GM23248 (cell line): ENCODE results near the gene GPM6B. TPM values are rescaled to one million over a fixed set of nuclear protein-coding genes. Genes with fewer than 3 reads are reported as not detected.

Experiments
- DNase-seq: peaks from one replicate; pipeline ENCODE4 v3.0.0-alpha.2; 2015
- H2AFZ ChIP-seq: fragments of 200-600 bp; sonication (generic); 2 replicates; pipeline ENCODE4 v1.6.1; 2016; ENCODE audit warnings: antibody characterized with exemption
- H3F3A ChIP-seq: fragments of 200-600 bp; sonication (generic); 2 replicates; pipeline ENCODE4 v1.6.1; 2016; ENCODE audit warnings: mild to moderate bottlenecking, antibody characterized with exemption, mixed run types; ENCODE audit not compliant: insufficient read depth
- H3K27ac ChIP-seq: fragments of 200-600 bp; sonication (generic); 2 replicates; pipeline ENCODE4 v1.5.1; 2016; ENCODE audit warnings: mild to moderate bottlenecking
- H3K27me3 ChIP-seq: fragments of 200-600 bp; sonication (generic); replicated peaks from 2 replicates; pipeline ENCODE4 v1.6.1; 2016; ENCODE audit warnings: mild to moderate bottlenecking; ENCODE audit not compliant: insufficient read depth
- H3K36me3 ChIP-seq: fragments of 200-600 bp; sonication (generic); 2 replicates; pipeline ENCODE4 v1.6.1; 2016; ENCODE audit warnings: low read depth, mild to moderate bottlenecking
- H3K4me1 ChIP-seq: fragments of 200-600 bp; sonication (generic); 2 replicates; pipeline ENCODE4 v1.6.1; 2016; ENCODE audit warnings: mild to moderate bottlenecking; ENCODE audit not compliant: insufficient read depth
- H3K4me2 ChIP-seq: fragments of 200-600 bp; sonication (generic); one replicate; pipeline ENCODE4 v1.6.1; 2016; ENCODE audit warnings: mild to moderate bottlenecking; ENCODE audit not compliant: unreplicated experiment
- H3K4me3 ChIP-seq: fragments of 200-600 bp; sonication (generic); 2 replicates; pipeline ENCODE4 v1.5.1; 2016; ENCODE audit warnings: mild to moderate bottlenecking
- H3K79me2 ChIP-seq: fragments of 200-600 bp; sonication (generic); 2 replicates; pipeline ENCODE4 v1.6.1; 2016; ENCODE audit warnings: mild to moderate bottlenecking; ENCODE audit not compliant: insufficient read depth
- H3K9ac ChIP-seq: fragments of 200-600 bp; sonication (generic); 2 replicates; pipeline ENCODE4 v1.6.1; 2016; ENCODE audit warnings: mild to moderate bottlenecking
- H3K9me2 ChIP-seq: fragments of 200-600 bp; sonication (generic); 2 replicates; pipeline ENCODE4 v1.6.1; 2016; ENCODE audit warnings: mixed run types, mild to moderate bottlenecking, moderate library complexity; ENCODE audit not compliant: insufficient read depth
- H3K9me3 ChIP-seq: fragments of 200-600 bp; sonication (generic); one replicate; pipeline ENCODE4 v1.6.1; 2017; ENCODE audit warnings: low read depth
- H4K20me1 ChIP-seq: fragments of 200-600 bp; sonication (generic); 2 replicates; pipeline ENCODE4 v1.6.0; 2016; ENCODE audit not compliant: insufficient read depth
- EZH2 ChIP-seq: fragments of 200-600 bp; sonication (generic); IDR thresholded peaks from 2 replicates; pipeline ENCODE4 v1.6.1; 2018; ENCODE audit warnings: antibody characterized with exemption, mild to moderate bottlenecking; ENCODE audit not compliant: insufficient read depth, poor library complexity, severe bottlenecking
- EZH2phosphoT487 ChIP-seq: fragments of 200-600 bp; sonication (generic); IDR thresholded peaks from 2 replicates; pipeline ENCODE4 v1.6.1; 2018; ENCODE audit warnings: antibody characterized with exemption, moderate library complexity, mild to moderate bottlenecking, low read depth; ENCODE audit not compliant: insufficient read depth
- WGBS, 2 experiments: methylation state at CpG; one replicate each; pipeline ENCODE4 v1.1.6; 2015 to 2017; ENCODE audit warnings: low lambda C conversion rate in 2 of 2, low coverage in 1 of 2; ENCODE audit errors: missing lambda C conversion rate in 2 of 2; 5-methylcytosine and 5-hydroxymethylcytosine counted together
- in situ Hi-C: fragments of 300-500 bp; cut with MboI; formaldehyde crosslinking; loops from 2 replicates; pipeline ENCODE4 v1.15.0; 2020
- polyA plus RNA-seq: library from polyadenylated mRNA; unstranded; fragments of >200 nt; fragmentation: Nextera tagmentation; extraction: Ambion mirVana; gene quantifications from 2 replicates; pipeline ENCODE4 v1.2.1, GENCODE V29; 2016
- total RNA-seq: library from RNA; depleted of rRNA; stranded (reverse); fragments of >200 nt; shearing (Covaris generic); gene quantifications from 2 replicates; pipeline ENCODE4 v1.2.3, GENCODE V29; 2014

GPM6B gene
- total and polyA plus RNA-seq, 2 experiments from 2014 or later: 0.40 to 0.65 TPM

GRCh38 chrX:13845721-13846378, 29.0 kb upstream of the GPM6B start:
- Histone ChIP-seq H3K4me3 (no peak overlapping the region), H3K9me2 (no peaks in the 10 kb centered on the region), H2AFZ (no peak overlapping the region), H3K9me3 (no peaks in the 10 kb centered on the region), H3K9ac (no peak overlapping the region), H3K36me3 (no peaks in the 10 kb centered on the region), H3K4me2 (no peak overlapping the region), H3F3A (no peaks in the 10 kb centered on the region), H3K27ac (no peak overlapping the region), H3K79me2 (no peaks in the 10 kb centered on the region), H3K4me1 (no peaks in the 10 kb centered on the region), H3K27me3 (no peaks in the 10 kb centered on the region), H4K20me1 (no peaks in the 10 kb centered on the region)
- in situ Hi-C loops: no loop called here
- 64 to 65% methylated on average over 8 of the region's 8 CpGs for WGBS, 2 experiments
- DNase-seq: peak; percentile 14
- no peak for TF ChIP-seq EZH2phosphoT487
- TF ChIP-seq EZH2: no peak

DNA sequence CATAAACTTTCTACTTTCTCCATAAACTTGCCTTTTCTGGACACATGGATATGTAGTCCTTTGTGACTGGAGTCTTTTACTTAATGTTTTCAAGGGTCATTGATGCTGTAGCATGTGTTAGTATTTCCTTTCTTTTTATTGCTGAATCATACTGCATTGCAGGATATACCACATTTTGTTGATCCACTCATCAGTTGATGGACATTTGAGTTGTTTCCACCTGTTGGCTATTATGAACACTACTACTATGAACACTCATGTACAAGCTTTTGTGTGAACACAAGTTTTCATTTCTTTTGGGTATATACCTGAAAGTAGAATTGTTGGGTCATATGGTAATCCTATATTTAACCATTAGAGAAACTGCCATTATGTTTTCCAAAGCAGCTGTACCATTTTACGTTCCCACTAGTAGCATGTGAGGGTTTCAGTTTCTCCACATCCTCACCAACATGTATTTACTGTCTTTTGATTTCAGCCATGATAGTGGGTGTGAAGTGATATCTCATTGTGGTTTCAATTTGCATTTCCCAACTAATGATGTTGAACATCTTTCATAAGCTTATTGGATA, 26.3 kb upstream of the GPM6B start:
- no peak for DNase-seq
- WGBS, 2 experiments: 75 to 91% methylated on average over 1 of the region's 1 CpG
- in situ Hi-C loops: no loop called here

GRCh38 chrX:13840121-13840520, 23.2 kb upstream of the GPM6B start:
- Histone ChIP-seq H3K27ac (no peak overlapping the region), H3K4me2 (no peak overlapping the region), H3K9ac (no peak overlapping the region), H3K4me1 (no peaks in the 10 kb centered on the region), H3F3A (no peaks in the 10 kb centered on the region), H3K27me3 (no peaks in the 10 kb centered on the region), H3K36me3 (no peaks in the 10 kb centered on the region), H2AFZ (no peak overlapping the region), H3K4me3 (no peak overlapping the region), H3K9me3 (no peaks in the 10 kb centered on the region), H3K79me2 (no peaks in the 10 kb centered on the region), H4K20me1 (no peaks in the 10 kb centered on the region), H3K9me2 (no peaks in the 10 kb centered on the region)
- DNase-seq: no peak
- WGBS, 2 experiments: 81 to 90% methylated on average over 4 to 7 of the region's 7 CpGs
- no peak for TF ChIP-seq EZH2
- in situ Hi-C loops: no loop called here

More for the DNA sequence above, 26.3 kb upstream of the GPM6B start:
- no peak overlapping the region for H3K4me2 ChIP-seq
- no peak overlapping the region for H3K4me3 ChIP-seq
- H3K9me3 ChIP-seq: no peaks in the 10 kb centered on the region
- no peak overlapping the region for H3K9ac ChIP-seq
- no peaks in the 10 kb centered on the region for H4K20me1 ChIP-seq
- H3K9me2 ChIP-seq: no peaks in the 10 kb centered on the region
- H3K79me2 ChIP-seq: no peaks in the 10 kb centered on the region
- no peaks in the 10 kb centered on the region for H3K27me3 ChIP-seq
- no peak overlapping the region for H2AFZ ChIP-seq
- H3K4me1 ChIP-seq: no peaks in the 10 kb centered on the region
- no peaks in the 10 kb centered on the region for H3K36me3 ChIP-seq
- no peak overlapping the region for H3K27ac ChIP-seq
- H3F3A ChIP-seq: no peaks in the 10 kb centered on the region
- TF ChIP-seq EZH2phosphoT487: no peak

DNA sequence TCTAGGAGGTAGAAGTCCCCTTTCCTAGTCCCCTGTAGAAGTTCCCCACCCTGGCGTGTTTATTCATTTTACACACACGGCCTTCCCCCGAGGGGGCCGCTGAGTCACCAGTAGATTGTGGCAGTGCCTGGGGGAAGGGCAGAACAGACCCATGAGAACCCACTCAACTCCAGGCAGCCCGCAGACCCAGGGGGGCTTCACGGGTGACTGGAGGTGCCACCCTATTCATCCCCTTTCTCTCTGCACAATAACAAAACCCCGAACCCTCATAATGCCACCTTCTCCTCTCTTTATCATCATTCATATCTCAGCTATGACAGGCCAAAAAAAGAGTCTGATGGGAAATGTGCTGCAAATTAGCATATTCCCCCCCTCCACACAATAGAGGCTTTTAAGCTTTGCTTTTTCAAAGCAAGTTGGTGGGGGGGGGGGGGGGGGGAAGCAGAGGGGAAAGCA, 20.4 kb upstream of the GPM6B start:
- DNase-seq: no peak
- H4K20me1 ChIP-seq: no peaks in the 10 kb centered on the region
- H3K9ac ChIP-seq: no peak overlapping the region

More for the DNA sequence above, 20.4 kb upstream of the GPM6B start:
- H3K9me3 ChIP-seq: no peaks in the 10 kb centered on the region
- no peak overlapping the region for H3K4me3 ChIP-seq
- H3K9me2 ChIP-seq: no peaks in the 10 kb centered on the region
- 66 to 73% methylated on average over 7 of the region's 7 CpGs for WGBS, 2 experiments
- H2AFZ ChIP-seq: no peak overlapping the region
- H3K4me2 ChIP-seq: no peak overlapping the region
- H3K27ac ChIP-seq: no peak overlapping the region
- H3K4me1 ChIP-seq: no peaks in the 10 kb centered on the region
- TF ChIP-seq EZH2 (no peak), EZH2phosphoT487 (no peak)
- in situ Hi-C loops: no loop called here
- no peaks in the 10 kb centered on the region for H3K36me3 ChIP-seq
- H3K79me2 ChIP-seq: no peaks in the 10 kb centered on the region
- H3K27me3 ChIP-seq: no peaks in the 10 kb centered on the region
- no peaks in the 10 kb centered on the region for H3F3A ChIP-seq
